Spinal cord (tissue), 10 donors: ENCODE data around the gene NOXRED1. TPM values are rescaled to one million over a fixed set of nuclear protein-coding genes. Genes with fewer than 3 reads are reported as not detected.
A peak's percentile ranks its signal among the peaks of the same experiment; 100 is the strongest.

Experiments used
- DNase-seq, 6 donors: peaks; one replicate each; pipeline versions ENCODE4 v3.0.0 to v3.0.0-alpha.2; 2013 to 2015; ENCODE audit warnings: low spot score in 6 of 6, low read depth in 4 of 6
- H3K27ac ChIP-seq: one replicate; pipeline ENCODE4 v1.5.1; 2013; ENCODE audit warnings: low read depth, low read length, control low read depth
- H3K27me3 ChIP-seq: one replicate; pipeline ENCODE4 v1.6.1; 2013; ENCODE audit warnings: low read length; ENCODE audit not compliant: control insufficient read depth, insufficient read depth
- H3K36me3 ChIP-seq: one replicate; pipeline ENCODE4 v1.6.1; 2013; ENCODE audit warnings: low read length; ENCODE audit not compliant: control insufficient read depth, insufficient read depth
- H3K4me1 ChIP-seq: one replicate; pipeline ENCODE4 v1.6.1; 2013; ENCODE audit warnings: low read length; ENCODE audit not compliant: control insufficient read depth, insufficient read depth
- H3K4me3 ChIP-seq: one replicate; pipeline ENCODE4 v1.5.1; 2013; ENCODE audit warnings: low read depth, low read length, control low read depth
- H3K9me3 ChIP-seq: one replicate; pipeline ENCODE4 v1.6.1; 2013; ENCODE audit warnings: low read length; ENCODE audit not compliant: control insufficient read depth, insufficient read depth
- WGBS: methylation state at CpG from one replicate; pipeline ENCODE4 v1.1.5; 2013; ENCODE audit warnings: missing lambda C conversion rate; ENCODE audit not compliant: insufficient coverage; 5-methylcytosine and 5-hydroxymethylcytosine counted together
- polyA plus RNA-seq, 2 donors: library from polyadenylated mRNA; unstranded; fragments of 120-200 nt; gene quantifications; one replicate each; pipeline ENCODE4 v1.2.1, GENCODE V29; 2013; ENCODE audit not compliant: insufficient read length in 2 of 2
- total RNA-seq, 2 donors: library from RNA; depleted of rRNA in 1 of 2; stranded (reverse); fragments of 120-200 nt in 1 of 2; fragments of >200 nt in 1 of 2; gene quantifications; one replicate each; pipeline versions ENCODE4 v1.2.3 to v1.2.4, GENCODE V29; 2013 to 2014
- donor health status: healthy.

Gene NOXRED1
- total and polyA plus RNA-seq, 4 donors: 0.50 to 2.4 (median 1.3) TPM

DNA sequence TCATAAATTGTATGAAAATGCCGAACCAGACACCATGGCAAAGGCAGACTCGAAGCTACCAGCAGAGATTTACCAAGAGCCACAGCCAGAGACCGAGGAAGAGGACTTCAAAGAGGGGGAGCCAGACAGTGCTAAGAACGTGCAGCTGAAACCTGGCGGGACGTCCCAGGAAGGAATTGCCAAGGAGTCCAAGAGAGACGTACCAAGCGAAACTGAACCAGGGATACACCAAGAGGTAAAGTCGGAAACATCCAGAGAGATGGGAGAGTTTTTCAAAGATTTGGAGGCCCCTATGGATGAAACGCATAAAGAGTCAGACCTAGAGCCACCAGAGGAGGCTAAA, 45.9 kb downstream of the NOXRED1 start:
- Histone ChIP-seq H3K36me3 (no peaks in the 10 kb centered on the region), H3K4me3 (peak overlapping the region; percentile 97), H3K4me1 (peaks cover 9% of the 10 kb centered on the region), H3K9me3 (no peaks in the 10 kb centered on the region), H3K27ac (no peak overlapping the region), H3K27me3 (no peaks in the 10 kb centered on the region)
- DNase-seq: peak in 1 of 6 donors; percentile 17
- WGBS: 13% methylated on average over 10 of the region's 10 CpGs

DNA sequence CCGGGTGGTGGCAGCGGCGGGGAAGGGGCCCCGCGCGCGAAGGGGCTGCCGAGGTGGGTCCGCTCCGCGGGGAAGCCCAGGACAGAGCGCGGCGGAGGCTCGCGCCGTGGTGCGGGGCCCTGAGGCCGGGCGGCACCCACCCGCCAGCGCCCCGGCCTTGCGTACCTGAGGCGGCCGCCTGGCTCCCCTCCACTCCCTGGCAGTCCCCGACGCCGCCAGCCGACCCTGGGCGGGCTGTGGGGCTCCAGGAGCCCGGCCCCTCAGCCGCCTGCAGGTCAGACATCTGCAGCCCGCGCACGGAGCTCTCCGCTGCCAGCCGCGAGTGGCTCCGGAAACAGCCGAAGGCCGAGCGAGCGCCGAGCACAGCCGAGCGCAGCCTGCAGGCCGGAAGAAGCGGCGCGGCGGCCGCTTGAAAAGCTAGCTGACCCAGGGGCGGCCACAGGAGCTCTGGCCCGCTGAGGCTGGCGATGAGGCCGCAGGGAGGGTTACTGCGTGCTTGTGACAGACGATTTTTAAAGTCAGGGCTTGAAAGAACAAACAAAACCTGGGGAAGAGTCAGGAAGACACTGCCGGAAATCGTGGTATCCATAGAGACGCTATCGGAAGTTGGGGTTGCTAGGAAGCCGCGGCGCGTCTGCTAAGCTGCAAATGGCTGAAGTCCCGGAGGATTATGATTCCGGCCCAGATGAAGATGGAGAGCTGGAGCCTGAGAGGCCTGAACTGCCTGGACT, 46.4 kb downstream of the NOXRED1 start, which contains the start of the genes SAMD15 and TMED8:
Gene SAMD15 (plus strand): TSS at position 609 of the 731 bp plus-strand sequence. CDS start 40 bp downstream, at position 649.
Gene TMED8 (minus strand): TSS at position 324 of the 731 bp plus-strand sequence. CDS start 41 bp downstream, at position 283.
- H3K27ac ChIP-seq: peak within 1 kb of the TSS; percentile 93
- under 1% methylated on average over 69 of the region's 69 CpGs for WGBS
- no peaks in the 10 kb centered on the region for H3K27me3 ChIP-seq
- DNase-seq: peak; percentile 75 to 97 (median 84)
- H3K9me3 ChIP-seq: no peaks in the 10 kb centered on the region
- no peaks in the 10 kb centered on the region for H3K36me3 ChIP-seq
- H3K4me3 ChIP-seq: peak within 1 kb of the TSS; percentile 97
- H3K4me1 ChIP-seq: peaks cover 9% of the 10 kb centered on the region

DNA sequence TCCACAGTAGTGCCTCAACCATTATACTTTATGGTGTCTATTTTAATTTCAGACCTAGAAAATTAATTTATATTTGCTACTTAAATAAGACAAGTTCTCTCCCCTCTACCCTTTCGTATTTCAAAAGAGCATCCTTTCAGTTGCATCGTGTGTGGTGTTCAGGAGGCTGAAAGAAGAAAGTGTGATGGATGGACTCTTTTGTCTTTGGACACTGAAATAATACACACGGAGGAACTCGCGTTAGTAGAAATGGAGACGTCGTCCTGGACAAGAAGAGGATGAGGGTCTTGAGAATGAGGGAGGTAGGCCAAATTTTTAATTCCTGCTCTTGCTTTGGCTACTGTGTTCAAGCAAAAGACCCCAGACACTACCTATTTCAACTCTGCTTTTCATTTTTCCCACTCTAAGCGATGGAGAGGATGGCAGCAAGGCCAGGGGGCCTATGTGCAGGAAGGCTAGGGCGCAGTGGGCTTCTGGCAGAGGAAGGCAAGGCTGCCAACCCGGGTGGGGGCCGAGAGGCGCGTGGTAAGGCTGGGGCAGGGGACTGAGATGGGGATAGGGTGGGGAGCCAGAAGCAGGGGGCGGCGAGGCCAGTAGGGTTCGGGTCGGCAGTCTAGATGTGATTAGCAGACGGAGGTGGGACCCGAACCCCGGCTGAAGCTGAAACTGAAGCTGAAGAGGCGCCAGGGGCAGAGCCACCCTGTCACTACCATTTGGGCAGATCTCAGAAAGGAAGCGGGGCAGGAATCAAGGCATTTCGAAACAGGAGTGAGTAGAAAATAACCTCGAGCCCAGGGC, 47.2 kb downstream of the NOXRED1 start:
- Histone ChIP-seq H3K4me3 (peak overlapping the region; percentile 97), H3K36me3 (no peaks in the 10 kb centered on the region), H3K9me3 (no peaks in the 10 kb centered on the region), H3K27me3 (no peaks in the 10 kb centered on the region), H3K4me1 (peaks cover 9% of the 10 kb centered on the region), H3K27ac (peak overlapping the region; percentile 93)
- 2% methylated on average over 18 of the region's 24 CpGs for WGBS
- DNase-seq: peak in 4 of 6 donors; percentile 7 to 72 (median 41)

DNA sequence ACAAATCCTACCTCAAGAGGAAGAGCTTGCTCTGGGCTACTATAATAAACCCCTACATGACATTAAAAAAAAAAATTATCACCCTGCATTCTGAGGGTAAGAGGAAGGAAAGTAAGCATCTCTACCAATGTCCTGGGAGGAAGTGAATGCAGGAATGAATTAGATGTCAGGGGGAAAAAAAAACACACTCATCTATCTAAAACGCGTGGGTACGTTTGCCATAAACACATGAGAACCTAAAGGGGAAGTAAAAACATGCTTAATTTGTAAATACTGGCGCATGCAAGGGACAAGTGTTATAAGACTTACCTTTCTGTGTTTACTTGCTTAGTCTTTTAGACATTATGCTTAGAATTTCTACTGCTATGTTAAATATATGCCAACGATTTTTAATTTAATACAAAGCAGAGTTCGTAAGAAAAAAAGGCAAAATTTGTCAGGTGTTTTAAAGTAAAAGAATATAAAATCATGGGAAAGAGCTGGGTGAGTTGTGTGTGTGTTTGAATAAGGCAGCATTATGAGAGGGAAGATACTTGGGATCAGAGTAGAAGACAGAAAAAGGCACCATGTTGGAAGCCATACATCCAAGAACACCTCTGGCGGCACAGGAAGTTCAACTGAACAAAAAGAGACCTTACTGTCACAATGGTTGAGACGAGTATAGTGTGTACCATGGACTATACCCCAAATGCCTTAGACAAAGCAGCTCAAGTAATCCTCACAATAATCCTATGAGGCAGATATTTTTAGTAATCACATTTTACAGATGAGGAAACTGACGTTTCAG, 48.0 kb downstream of the NOXRED1 start:
- Histone ChIP-seq H3K27me3 (no peaks in the 10 kb centered on the region), H3K36me3 (no peaks in the 10 kb centered on the region), H3K9me3 (no peaks in the 10 kb centered on the region), H3K27ac (no peak overlapping the region), H3K4me3 (peak overlapping the region; percentile 97), H3K4me1 (peaks cover 9% of the 10 kb centered on the region)
- WGBS: no CpG with 5 or more reads among the region's 9 CpGs
- peak in 2 of 6 donors; percentile 5 to 54 for DNase-seq

DNA sequence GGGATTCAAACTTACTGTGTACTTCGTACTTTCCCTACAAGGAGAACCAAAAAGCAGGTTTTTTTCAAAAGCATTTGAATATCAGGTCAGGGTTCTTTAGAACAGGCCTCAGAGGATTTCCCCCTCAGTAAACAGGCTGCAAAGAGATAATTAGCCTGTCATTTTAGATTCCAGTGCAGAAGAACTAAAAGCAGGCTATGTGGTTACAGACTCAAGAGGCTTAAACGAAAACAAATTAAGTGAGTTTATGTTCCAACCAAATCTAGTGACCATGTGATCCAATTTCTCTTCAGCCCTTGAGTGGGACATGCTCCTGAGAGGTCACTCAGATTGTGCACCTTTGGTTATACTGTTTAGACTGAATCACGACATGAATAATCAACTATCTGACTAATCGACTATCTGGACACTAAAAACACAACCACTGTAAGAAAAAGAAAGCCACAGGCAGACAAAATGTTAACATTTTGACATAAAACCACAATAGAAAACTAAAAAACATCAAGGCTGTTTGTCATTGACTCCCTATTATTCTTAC, 51.0 kb downstream of the NOXRED1 start:
- Histone ChIP-seq H3K4me1 (peaks cover 5% of the 10 kb centered on the region), H3K9me3 (no peaks in the 10 kb centered on the region), H3K4me3 (no peak overlapping the region), H3K36me3 (no peaks in the 10 kb centered on the region), H3K27me3 (no peaks in the 10 kb centered on the region), H3K27ac (no peak overlapping the region)
- DNase-seq: peak in 2 of 6 donors; percentile 8 to 17
- 48% methylated on average over 4 of the region's 4 CpGs for WGBS

DNA sequence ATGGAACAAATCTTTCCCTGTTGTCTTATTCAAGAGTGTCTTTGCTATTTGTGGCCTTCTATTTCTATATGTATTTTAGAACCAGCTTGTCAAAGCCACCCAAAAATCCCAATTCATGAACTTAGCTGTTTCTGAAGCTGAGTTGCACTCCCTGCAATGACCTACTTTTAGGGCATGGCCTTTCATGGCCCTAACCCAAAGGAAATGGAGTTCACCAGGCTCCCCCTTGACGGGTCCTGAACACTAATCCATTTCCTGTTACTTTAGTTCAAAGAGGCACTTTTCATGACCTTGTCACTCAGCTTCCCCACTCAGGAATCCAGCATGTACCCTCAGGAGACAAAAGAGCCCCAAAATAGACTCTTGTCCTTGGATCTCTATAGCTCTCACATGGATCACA, 54.0 kb downstream of the NOXRED1 start:
- Histone ChIP-seq H3K9me3 (no peaks in the 10 kb centered on the region), H3K4me1 (no peaks in the 10 kb centered on the region), H3K27ac (no peak overlapping the region), H3K4me3 (no peak overlapping the region), H3K36me3 (no peaks in the 10 kb centered on the region), H3K27me3 (no peaks in the 10 kb centered on the region)
- 92% methylated on average over 1 of the region's 1 CpG for WGBS
- DNase-seq: no peak

DNA sequence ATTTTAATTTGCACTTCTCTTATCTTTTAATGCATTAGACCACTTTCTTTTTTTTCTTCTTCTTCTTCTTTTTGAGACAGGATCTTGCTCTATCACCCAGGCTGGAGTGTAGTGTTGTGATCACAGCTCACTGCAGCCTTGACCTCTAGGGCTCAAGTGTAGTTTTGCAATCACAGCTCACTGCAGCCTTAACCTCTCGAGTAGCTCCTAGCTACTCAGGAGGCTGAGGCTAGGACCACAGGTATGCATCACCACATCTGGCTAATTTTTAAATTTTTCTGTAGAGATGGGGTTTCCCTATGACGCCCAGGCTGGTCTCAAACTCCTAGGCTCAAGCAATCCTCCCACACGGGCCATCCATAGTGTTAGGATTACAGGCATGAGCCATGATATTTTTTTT, 59.2 kb downstream of the NOXRED1 start:
- Histone ChIP-seq H3K36me3 (no peaks in the 10 kb centered on the region), H3K27me3 (no peaks in the 10 kb centered on the region), H3K9me3 (no peaks in the 10 kb centered on the region), H3K4me1 (no peaks in the 10 kb centered on the region), H3K4me3 (no peak overlapping the region), H3K27ac (no peak overlapping the region)
- DNase-seq: no peak
- 100% methylated on average over 1 of the region's 3 CpGs for WGBS

DNA sequence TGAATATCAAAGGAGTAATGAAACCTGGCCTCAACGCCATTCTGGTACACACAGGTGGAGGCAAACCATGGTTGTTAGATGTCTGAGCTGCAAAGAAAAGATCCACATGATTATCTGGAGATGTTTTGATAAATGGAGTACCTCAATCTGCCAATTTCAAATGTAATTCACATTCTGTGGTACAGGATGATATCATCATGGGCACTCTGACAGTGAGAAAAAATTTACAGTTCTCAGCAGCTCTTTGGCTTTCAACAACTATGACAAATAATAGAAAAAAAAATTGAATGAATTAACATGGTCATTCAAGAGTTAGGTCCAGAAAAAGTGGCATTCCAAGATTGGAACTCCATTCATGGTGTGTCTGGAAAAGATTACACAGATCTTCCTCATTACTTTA, 63.7 kb downstream of the NOXRED1 start:
- H3K4me1 ChIP-seq: no peaks in the 10 kb centered on the region
- H3K4me3 ChIP-seq: no peak overlapping the region
- 100% methylated on average over 1 of the region's 1 CpG for WGBS
- no peak for DNase-seq
- H3K9me3 ChIP-seq: no peaks in the 10 kb centered on the region
- H3K27ac ChIP-seq: no peak overlapping the region
- H3K27me3 ChIP-seq: no peaks in the 10 kb centered on the region
- H3K36me3 ChIP-seq: no peaks in the 10 kb centered on the region

DNA sequence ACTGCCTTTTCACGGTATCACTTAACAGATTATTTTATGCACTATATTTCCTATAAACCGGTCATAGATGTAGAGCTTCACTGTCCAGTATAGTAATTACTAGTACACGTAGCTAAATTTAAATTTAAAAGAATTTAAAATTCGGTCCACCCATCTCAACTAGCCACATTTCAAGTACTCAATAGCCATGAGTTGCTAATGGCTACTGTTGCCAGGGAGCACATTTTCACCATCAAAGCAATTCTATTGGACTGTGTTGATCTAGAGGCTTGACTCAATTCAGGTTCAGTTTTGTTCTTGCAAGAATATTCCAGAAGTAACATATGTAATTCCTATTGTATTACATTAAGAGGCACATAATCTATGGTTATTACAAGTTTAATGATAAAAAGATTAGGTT, 66.4 kb downstream of the NOXRED1 start:
- H3K9me3 ChIP-seq: no peaks in the 10 kb centered on the region
- H3K4me3 ChIP-seq: no peak overlapping the region
- no CpG with 5 or more reads among the region's 4 CpGs for WGBS
- peaks cover 4% of the 10 kb centered on the region for H3K4me1 ChIP-seq
- DNase-seq: peak in 1 of 6 donors; percentile 26
- no peaks in the 10 kb centered on the region for H3K27me3 ChIP-seq
- H3K36me3 ChIP-seq: no peaks in the 10 kb centered on the region
- H3K27ac ChIP-seq: no peak overlapping the region
